GM21447 (cell line): ENCODE data around the gene TRAK2.
"Not testable (repeated sequence)": the region's sequence is repeated elsewhere in the genome, so short reads cannot be mapped to it uniquely, and the experiment has no call there.

Source experiments
- ATAC-seq: cut with Tn5 transposase; IDR thresholded peaks from one replicate; pipeline ENCODE4 v1.9.1; 2021; ENCODE audit not compliant: unreplicated experiment

Gene TRAK2

GRCh38 chr2:201450954-201451291 is 335 bp downstream of the TRAK2 start:
- peak; percentile 22 for ATAC-seq

- no peak for ATAC-seq
Measured at GRCh38 chr2:201448701-201449100, 2.6 kb downstream of the TRAK2 start.

- ATAC-seq, result no peak
Measured at GRCh38 chr2:201448061-201448460, 3.2 kb downstream of the TRAK2 start.

- no peak for ATAC-seq
Measured at GRCh38 chr2:201447086-201447485, 4.2 kb downstream of the TRAK2 start.

- ATAC-seq, result no peak
Measured at GRCh38 chr2:201444746-201445465, 6.4 kb downstream of the TRAK2 start.

- ATAC-seq, result no peak
Measured at GRCh38 chr2:201441409-201441808, 9.8 kb downstream of the TRAK2 start.

- no peak for ATAC-seq
Measured at GRCh38 chr2:201440182-201440581, 11.1 kb downstream of the TRAK2 start.

GRCh38 chr2:201439336-201439922 is 11.8 kb downstream of the TRAK2 start:
- ATAC-seq, result not testable (repeated sequence)

- no peak for ATAC-seq
Measured at GRCh38 chr2:201436141-201436540, 15.1 kb downstream of the TRAK2 start.

- no peak for ATAC-seq
Measured at GRCh38 chr2:201433394-201433995, 17.8 kb downstream of the TRAK2 start.

- no peak for ATAC-seq
Measured at GRCh38 chr2:201432621-201433393, 18.5 kb downstream of the TRAK2 start.

GRCh38 chr2:201432038-201432620 is 19.1 kb downstream of the TRAK2 start:
- ATAC-seq, result no peak

- ATAC-seq, result no peak
Measured at GRCh38 chr2:201430839-201431238, 20.4 kb downstream of the TRAK2 start.

GRCh38 chr2:201430322-201430721 is 20.9 kb downstream of the TRAK2 start:
- not testable (repeated sequence) for ATAC-seq

- ATAC-seq, result not testable (repeated sequence)
Measured at GRCh38 chr2:201429835-201430234, 21.4 kb downstream of the TRAK2 start.

- ATAC-seq, result not testable (repeated sequence)
Measured at GRCh38 chr2:201428366-201428765, 22.9 kb downstream of the TRAK2 start.

GRCh38 chr2:201425952-201426351 is 25.3 kb downstream of the TRAK2 start:
- ATAC-seq, result no peak

- no peak for ATAC-seq
Measured at GRCh38 chr2:201420442-201421113, 30.7 kb downstream of the TRAK2 start.

GRCh38 chr2:201419986-201420385 is 31.3 kb downstream of the TRAK2 start:
- ATAC-seq, result no peak

GRCh38 chr2:201419057-201419635 is 32.1 kb downstream of the TRAK2 start:
- no peak for ATAC-seq
